Esophagus (tissue), 2 donors: Measurements from ENCODE around the gene TMEM272. TPM values are rescaled to one million over a fixed set of nuclear protein-coding genes. Genes with fewer than 3 reads are reported as not detected.

Experiments
- H3K27ac ChIP-seq, 2 donors: one replicate each; pipeline ENCODE4 v1.5.1; 2013; ENCODE audit warnings: low read depth in 2 of 2, mild to moderate bottlenecking in 2 of 2, inconsistent platforms in 1 of 2, low read length in 1 of 2, moderate library complexity in 1 of 2
- H3K27me3 ChIP-seq, 2 donors: one replicate each; pipeline ENCODE4 v1.6.1; 2013; ENCODE audit warnings: low read length in 2 of 2, control low read depth in 1 of 2, mild to moderate bottlenecking in 1 of 2; ENCODE audit not compliant: insufficient read depth in 2 of 2, control insufficient read depth in 1 of 2
- H3K36me3 ChIP-seq, 2 donors: one replicate each; pipeline ENCODE4 v1.6.1; 2013; ENCODE audit warnings: low read length in 1 of 2; ENCODE audit not compliant: control insufficient read depth in 2 of 2, insufficient read depth in 2 of 2
- H3K4me1 ChIP-seq, 2 donors: one replicate each; pipeline ENCODE4 v1.6.1; 2013; ENCODE audit warnings: low read length in 1 of 2; ENCODE audit not compliant: control insufficient read depth in 2 of 2, insufficient read depth in 2 of 2
- H3K4me3 ChIP-seq, 2 donors: one replicate each; pipeline ENCODE4 v1.5.1; 2013; ENCODE audit warnings: low read length in 2 of 2, mild to moderate bottlenecking in 2 of 2, low read depth in 1 of 2, moderate library complexity in 1 of 2
- H3K9me3 ChIP-seq, 2 donors: one replicate each; pipeline ENCODE4 v1.6.1; 2013; ENCODE audit warnings: mild to moderate bottlenecking in 2 of 2, low read depth in 1 of 2, low read length in 1 of 2, moderate library complexity in 1 of 2; ENCODE audit not compliant: control insufficient read depth in 2 of 2, insufficient read depth in 1 of 2
- WGBS, 2 donors: extraction: QIAGEN DNeasy Blood & Tissue Kit; methylation state at CpG; one replicate each; pipeline ENCODE4 v1.1.7; 2013; 5-methylcytosine and 5-hydroxymethylcytosine counted together
- polyA plus RNA-seq, 2 donors: library from polyadenylated mRNA; stranded (reverse); fragments of 200-250 nt; gene quantifications; one replicate each; pipeline ENCODE4 v1.2.3, GENCODE V29; 2013
- donor health status: healthy with polysubstance abuse.
- donor health status: Bipolar disorder and iron deficiency.

The TMEM272 gene
- polyA plus RNA-seq, 2 donors: not detected

DNA sequence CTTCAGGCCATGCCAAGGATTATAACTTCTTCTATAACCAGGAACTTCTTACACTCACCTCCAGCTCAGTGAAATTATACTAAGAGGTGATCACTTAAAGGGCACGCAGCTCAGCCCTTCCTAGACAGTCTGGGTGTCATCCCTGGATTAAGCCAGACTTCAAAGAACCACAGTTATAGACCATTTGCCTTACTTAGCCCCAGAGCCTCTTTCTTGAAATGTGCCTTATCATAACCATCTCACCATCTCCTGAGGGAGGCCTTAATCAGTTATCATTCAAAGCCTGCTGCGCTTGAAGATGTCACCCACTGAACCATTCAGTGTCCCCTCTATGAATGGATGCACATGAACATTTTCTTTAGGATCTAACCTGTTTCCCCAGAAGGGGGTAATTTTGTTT lies 30.9 kb downstream of the TMEM272 start:
- Histone ChIP-seq H3K27ac (no peak overlapping the region), H3K36me3 (no peaks in the 10 kb centered on the region), H3K27me3 (no peaks in the 10 kb centered on the region), H3K4me3 (no peak overlapping the region), H3K4me1 (peaks cover 5 to 8% of the 10 kb centered on the region in 2 donors), H3K9me3 (no peaks in the 10 kb centered on the region)
- 98% methylated on average over 2 of the region's 2 CpGs for WGBS, 2 donors

DNA sequence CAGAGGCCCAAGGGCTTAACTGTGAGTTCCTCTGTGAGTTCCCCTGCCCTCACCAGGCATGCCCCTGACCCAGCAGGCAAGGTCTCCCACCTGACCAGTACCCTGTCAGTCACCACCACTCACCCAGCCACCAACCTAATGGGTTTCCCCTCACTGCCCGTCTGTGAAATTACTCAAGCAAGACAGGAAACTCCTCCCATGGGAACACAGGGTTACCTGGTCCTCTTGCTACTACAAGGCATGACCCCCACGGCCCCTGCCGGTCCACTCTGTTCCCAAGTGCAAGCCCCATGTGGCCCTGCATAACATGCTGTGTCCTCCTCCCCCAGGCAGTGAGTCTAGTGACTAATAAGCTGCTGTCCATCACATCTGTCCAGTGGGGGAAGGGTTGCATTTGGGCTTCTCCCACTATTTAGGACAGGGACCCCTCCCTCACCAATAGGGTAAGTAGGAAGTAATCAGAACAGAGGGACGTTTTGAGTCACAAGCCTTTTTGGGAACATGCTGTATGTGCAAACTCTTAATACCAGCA lies 33.0 kb downstream of the TMEM272 start:
- Histone ChIP-seq H3K27me3 (no peaks in the 10 kb centered on the region), H3K4me3 (no peak overlapping the region), H3K36me3 (no peaks in the 10 kb centered on the region), H3K27ac (no peak overlapping the region), H3K4me1 (peaks cover 5 to 6% of the 10 kb centered on the region in 2 donors), H3K9me3 (no peaks in the 10 kb centered on the region)
- WGBS, 2 donors: 47 to 55% methylated on average over 4 of the region's 4 CpGs

DNA sequence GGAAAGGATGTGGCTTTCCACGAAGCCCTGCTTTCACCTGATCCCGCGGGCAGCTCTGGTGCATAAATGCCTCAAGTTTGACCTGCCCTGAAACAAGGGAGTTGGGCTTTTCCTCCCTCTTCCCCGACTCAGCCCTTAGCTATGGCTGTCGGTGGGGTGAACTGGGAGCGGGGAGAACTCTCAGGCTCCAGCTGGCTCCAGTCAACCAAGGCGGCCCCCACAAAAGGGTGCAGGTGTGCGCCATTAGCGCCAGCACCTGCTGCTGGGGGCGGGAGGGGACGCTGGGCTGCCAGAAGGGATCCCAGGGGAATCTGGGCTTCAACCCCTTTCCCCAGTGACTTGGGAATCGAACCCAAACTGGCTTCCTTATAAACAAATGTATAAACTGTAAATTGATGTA lies 33.9 kb downstream of the TMEM272 start:
- Histone ChIP-seq H3K27ac (no peak overlapping the region), H3K27me3 (no peaks in the 10 kb centered on the region), H3K36me3 (no peaks in the 10 kb centered on the region), H3K4me1 (peaks cover 3 to 5% of the 10 kb centered on the region in 2 donors), H3K9me3 (no peaks in the 10 kb centered on the region), H3K4me3 (no peak overlapping the region)
- 74 to 79% methylated on average over 12 of the region's 12 CpGs for WGBS, 2 donors

DNA sequence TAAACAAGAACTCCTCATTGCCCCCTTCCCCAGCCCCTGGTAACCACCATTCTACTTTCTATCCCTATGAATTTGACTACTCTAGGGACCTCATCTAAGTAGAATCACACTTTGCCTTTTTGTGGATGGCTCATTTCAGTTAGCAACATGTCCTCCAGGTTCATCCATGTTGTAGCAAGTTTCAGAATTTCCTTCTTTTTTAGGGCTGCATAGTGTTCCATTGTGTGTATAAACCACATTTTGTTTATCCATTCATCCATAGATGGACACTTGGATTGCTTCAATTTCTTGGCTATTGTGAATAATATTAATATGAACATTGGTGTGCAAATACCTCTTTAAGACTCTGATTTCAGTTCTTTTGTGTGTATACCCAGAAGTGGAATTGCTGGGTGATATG lies 36.2 kb downstream of the TMEM272 start:
- Histone ChIP-seq H3K4me1 (peaks cover 2 to 3% of the 10 kb centered on the region in 2 donors), H3K27ac (no peak overlapping the region), H3K27me3 (no peaks in the 10 kb centered on the region), H3K36me3 (no peaks in the 10 kb centered on the region), H3K9me3 (no peaks in the 10 kb centered on the region), H3K4me3 (no peak overlapping the region)

DNA sequence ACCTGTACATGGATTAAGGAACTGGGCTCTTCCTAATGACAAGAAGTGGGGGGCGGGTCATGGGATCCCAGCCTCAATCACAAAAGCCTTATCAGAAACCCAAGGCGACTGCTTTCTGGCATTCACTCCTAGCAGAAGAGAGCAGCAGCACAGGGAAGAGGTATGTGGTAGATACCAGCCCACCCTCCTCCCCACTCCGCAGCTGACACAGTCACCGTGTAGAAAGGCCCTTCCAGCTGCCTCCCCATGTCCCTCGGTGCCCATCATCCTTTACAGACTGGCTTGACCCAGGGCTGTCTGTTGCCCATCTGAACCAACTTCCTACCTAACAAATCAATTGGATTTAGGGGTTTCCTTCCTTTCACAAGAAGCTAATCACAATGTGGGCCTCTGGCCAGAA lies 37.9 kb downstream of the TMEM272 start:
- H3K9me3 ChIP-seq: no peaks in the 10 kb centered on the region
- no peak overlapping the region for H3K4me3 ChIP-seq
- WGBS, 2 donors: 77 to 83% methylated on average over 5 of the region's 5 CpGs
- peaks cover 4 to 11% of the 10 kb centered on the region in 2 donors for H3K4me1 ChIP-seq
- H3K27me3 ChIP-seq: no peaks in the 10 kb centered on the region
- H3K36me3 ChIP-seq: no peaks in the 10 kb centered on the region
- H3K27ac ChIP-seq: no peak overlapping the region

DNA sequence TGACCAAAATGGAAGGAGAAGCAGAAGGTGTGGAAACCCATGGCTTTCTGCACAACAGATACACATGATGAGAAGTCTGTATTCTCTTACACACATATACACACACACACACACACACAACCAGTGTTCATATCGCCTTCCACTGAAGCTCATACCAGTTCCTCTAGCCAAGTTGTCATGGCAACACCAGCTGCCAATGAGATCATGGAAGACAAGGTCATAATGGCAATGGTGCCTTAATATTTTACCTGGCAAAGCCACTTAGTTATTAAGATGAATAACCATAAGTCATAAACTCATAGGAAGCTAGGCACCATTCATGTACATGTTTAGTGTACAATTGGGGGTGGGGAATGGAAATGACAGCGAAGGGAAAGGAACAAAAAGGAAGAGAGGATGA lies 38.4 kb downstream of the TMEM272 start:
- 46 to 64% methylated on average over 2 of the region's 2 CpGs for WGBS, 2 donors
- Histone ChIP-seq H3K9me3 (no peaks in the 10 kb centered on the region), H3K27ac (no peak overlapping the region), H3K4me3 (no peak overlapping the region), H3K36me3 (no peaks in the 10 kb centered on the region), H3K4me1 (peaks cover 2 to 12% of the 10 kb centered on the region in 2 donors), H3K27me3 (no peaks in the 10 kb centered on the region)

DNA sequence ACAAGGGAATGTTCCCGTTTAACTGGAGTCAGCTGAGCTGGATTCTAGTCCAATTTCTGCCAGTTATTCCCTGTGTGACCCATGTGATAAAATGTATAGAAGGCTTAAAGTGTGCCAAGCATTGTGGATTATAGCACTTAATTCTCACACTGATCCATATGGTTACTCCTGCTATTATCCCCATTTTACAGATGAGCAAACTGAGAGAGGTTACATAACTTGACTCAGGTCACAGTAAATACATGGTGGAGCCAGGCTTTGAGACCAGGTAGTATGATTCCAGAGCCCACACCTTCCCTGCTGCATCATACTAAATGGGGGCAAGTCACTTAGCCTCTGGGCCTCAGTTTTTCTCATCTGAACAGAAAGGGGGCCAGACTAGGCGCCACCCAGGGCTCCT lies 39.1 kb downstream of the TMEM272 start:
- Histone ChIP-seq H3K36me3 (no peaks in the 10 kb centered on the region), H3K4me3 (no peak overlapping the region), H3K27ac (no peak overlapping the region), H3K9me3 (no peaks in the 10 kb centered on the region), H3K4me1 (peaks cover 2 to 12% of the 10 kb centered on the region in 2 donors), H3K27me3 (no peaks in the 10 kb centered on the region)
- 90 to 94% methylated on average over 2 of the region's 2 CpGs for WGBS, 2 donors

DNA sequence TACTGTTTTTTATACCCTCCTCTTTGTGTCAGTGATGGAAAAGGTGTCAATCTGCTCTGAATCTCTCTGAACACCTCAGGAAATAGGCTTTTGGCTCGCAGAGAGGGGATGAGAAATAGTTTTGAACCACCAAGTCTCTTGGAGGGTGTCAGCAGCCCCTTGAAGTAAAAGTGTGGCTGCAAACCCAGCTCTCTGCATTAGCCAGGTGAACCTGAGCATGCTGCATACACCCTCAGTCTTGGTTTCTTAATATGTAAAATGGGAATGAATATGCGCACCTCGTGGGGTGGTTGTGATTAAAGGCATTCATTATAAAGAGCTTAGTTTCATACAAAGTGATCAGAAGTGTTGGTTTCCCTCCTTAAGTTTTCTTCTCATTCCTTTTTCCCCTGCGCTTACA lies 39.7 kb downstream of the TMEM272 start:
- H3K9me3 ChIP-seq: no peaks in the 10 kb centered on the region
- H3K4me1 ChIP-seq: peaks cover 2 to 12% of the 10 kb centered on the region in 2 donors
- H3K27ac ChIP-seq: peak overlapping the region in 1 of 2 donors; percentile 15
- no peaks in the 10 kb centered on the region for H3K36me3 ChIP-seq
- WGBS, 2 donors: 87 to 94% methylated on average over 4 of the region's 4 CpGs
- H3K27me3 ChIP-seq: no peaks in the 10 kb centered on the region
- no peak overlapping the region for H3K4me3 ChIP-seq

DNA sequence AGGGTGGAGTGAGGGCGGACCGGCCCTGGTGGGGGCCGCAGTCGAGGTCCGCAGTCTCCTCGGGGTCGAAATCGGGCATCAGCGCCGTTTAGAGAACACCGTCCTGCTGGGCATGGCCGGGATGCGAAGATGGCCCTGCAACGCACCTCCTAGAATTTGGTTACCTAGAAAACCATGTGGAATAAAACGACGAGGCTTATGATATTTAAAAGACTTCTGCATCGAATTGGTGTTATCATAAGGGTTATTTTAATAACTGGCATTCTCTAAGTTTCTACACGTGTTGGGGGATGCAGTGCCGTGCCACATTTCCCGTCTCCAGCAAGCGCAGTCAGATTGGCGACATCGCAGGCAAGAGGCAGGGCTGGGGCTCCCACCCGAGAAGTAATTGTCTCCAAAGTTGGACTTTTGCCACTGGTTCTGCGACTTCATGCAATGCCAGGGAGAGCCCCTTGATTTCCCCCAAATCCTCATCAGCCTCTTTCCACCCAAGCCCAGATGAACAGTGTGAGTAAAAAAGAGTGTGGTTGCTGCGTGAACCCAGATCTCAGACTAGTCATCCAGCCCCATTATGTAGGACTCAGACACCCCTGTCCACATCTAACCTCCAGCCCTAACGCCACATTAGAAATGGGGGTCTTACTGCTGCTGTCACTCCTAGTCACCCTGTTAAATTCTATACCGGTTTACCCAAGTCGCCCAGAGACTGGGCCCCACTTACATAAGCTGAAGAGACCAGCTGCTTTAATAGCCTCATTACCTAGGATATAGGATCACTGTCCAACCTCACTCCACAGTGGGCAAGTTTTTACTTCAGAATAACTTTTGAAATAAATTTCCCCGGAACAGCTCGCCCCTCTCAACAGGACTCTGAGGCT lies 40.4 kb downstream of the TMEM272 start:
- H3K4me1 ChIP-seq: peaks cover 2 to 12% of the 10 kb centered on the region in 2 donors
- peak overlapping the region; percentile 72 to 88 for H3K4me3 ChIP-seq
- H3K9me3 ChIP-seq: no peaks in the 10 kb centered on the region
- no peaks in the 10 kb centered on the region for H3K36me3 ChIP-seq
- H3K27me3 ChIP-seq: no peaks in the 10 kb centered on the region
- WGBS, 2 donors: 15 to 20% methylated on average over 31 of the region's 31 CpGs
- peak overlapping the region; percentile 99 for H3K27ac ChIP-seq
